ENCODE data around the gene DNAI2.

Gene DNAI2

GRCh38 chr17:74357466-74357809 lies 83.4 kb downstream of the DNAI2 start:
- no peak for ATAC-seq
- TF ChIP-seq CSRNP3 (CRISPR knock-in tag; IDR thresholded peaks at IDR 0.05) (no peak), ZNF565 (CRISPR knock-in tag; conservative IDR thresholded peaks at IDR 0.05; ENCODE audit: low read depth) (no peak), PPARA (CRISPR knock-in tag; IDR thresholded peaks at IDR 0.05; ENCODE audit: borderline replicate concordance) (no peak), RARB (CRISPR knock-in tag; IDR thresholded peaks at IDR 0.05) (no peak), ZFP3 (CRISPR knock-in tag; IDR thresholded peaks at IDR 0.05) (no peak), TSHZ2 (CRISPR knock-in tag; IDR thresholded peaks at IDR 0.05) (no peak), GLIS3 (CRISPR knock-in tag; IDR thresholded peaks at IDR 0.05) (no peak), ZC3H10 (CRISPR knock-in tag; IDR thresholded peaks at IDR 0.05) (no peak), BACH2 (CRISPR knock-in tag; IDR thresholded peaks at IDR 0.05; ENCODE audit: borderline replicate concordance) (no peak), ARNTL (CRISPR knock-in tag; IDR thresholded peaks at IDR 0.05; ENCODE audit: borderline replicate concordance, low read depth) (no peak), OSR1 (CRISPR knock-in tag; IDR thresholded peaks at IDR 0.05) (no peak), CSDC2 (CRISPR knock-in tag; IDR thresholded peaks at IDR 0.05) (no peak), ISL1 (CRISPR knock-in tag; IDR thresholded peaks at IDR 0.05) (no peak), SNAI2 (CRISPR knock-in tag; IDR thresholded peaks at IDR 0.05) (no peak)

- ATAC-seq: no peak
- no peak for TF ChIP-seq ZNF70 (CRISPR knock-in tag; IDR thresholded peaks at IDR 0.05)
- no peak for TF ChIP-seq RARB (CRISPR knock-in tag; IDR thresholded peaks at IDR 0.05)
- TF ChIP-seq POU6F1 (CRISPR knock-in tag; IDR thresholded peaks at IDR 0.05; ENCODE audit: borderline replicate concordance, low read depth): no peak
- TF ChIP-seq ARNTL (CRISPR knock-in tag; IDR thresholded peaks at IDR 0.05; ENCODE audit: borderline replicate concordance, low read depth): no peak
- no peak for TF ChIP-seq SNAI2 (CRISPR knock-in tag; IDR thresholded peaks at IDR 0.05)
- no peak for TF ChIP-seq TSHZ2 (CRISPR knock-in tag; IDR thresholded peaks at IDR 0.05)
- TF ChIP-seq OSR1 (CRISPR knock-in tag; IDR thresholded peaks at IDR 0.05): no peak
- TF ChIP-seq ZFP30 (CRISPR knock-in tag; IDR thresholded peaks at IDR 0.05): no peak
- TF ChIP-seq ZNF8 (CRISPR knock-in tag; IDR thresholded peaks at IDR 0.05): no peak
- no peak for TF ChIP-seq PATZ1 (CRISPR knock-in tag; IDR thresholded peaks at IDR 0.05; ENCODE audit: borderline replicate concordance)
- TF ChIP-seq ISL1 (CRISPR knock-in tag; IDR thresholded peaks at IDR 0.05): no peak
- TF ChIP-seq CSRNP3 (CRISPR knock-in tag; IDR thresholded peaks at IDR 0.05): no peak
- no peak for TF ChIP-seq ZNF565 (CRISPR knock-in tag; conservative IDR thresholded peaks at IDR 0.05; ENCODE audit: low read depth)
- no peak for TF ChIP-seq TOX (CRISPR knock-in tag; IDR thresholded peaks at IDR 0.05; ENCODE audit: borderline replicate concordance)
- no peak for TF ChIP-seq BACH2 (CRISPR knock-in tag; IDR thresholded peaks at IDR 0.05; ENCODE audit: borderline replicate concordance)
- TF ChIP-seq ESRRG (CRISPR knock-in tag; IDR thresholded peaks at IDR 0.05): no peak
- TF ChIP-seq ZC3H10 (CRISPR knock-in tag; IDR thresholded peaks at IDR 0.05): no peak
Observed at GRCh38 chr17:74358697-74359096, 84.7 kb downstream of the DNAI2 start.

Measured in SK-N-SH treated with all-trans-retinoic acid at 6 μM for 48 hours (cell line).